ENCODE measurements around the gene AGPAT2. TPM values are rescaled to one million over a fixed set of nuclear protein-coding genes. Genes with fewer than 3 reads are reported as not detected.

Gene AGPAT2
- total RNA-seq, 1 donor from 2014 or later, result 19.0 TPM

GRCh38 chr9:136657974-136658848 lies 29.0 kb downstream of the AGPAT2 start:
- no peaks in the 10 kb centered on the region for H3K36me3 Mint-ChIP-seq (ENCODE audit: low read depth)
- H3K27me3 Mint-ChIP-seq (ENCODE audit: low read depth), result no peaks in the 10 kb centered on the region
- DNase-seq (ENCODE audit: low read depth, low spot score), result no peak
- peaks cover 12% of the 10 kb centered on the region for H3K4me1 Mint-ChIP-seq
- no peak overlapping the region for H3K4me3 Mint-ChIP-seq
- no peak overlapping the region for H3K27ac Mint-ChIP-seq (ENCODE audit: unreplicated experiment)
- TF ChIP-seq CTCF (conservative IDR thresholded peaks at IDR 0.05), result no peak
- H3K9me3 Mint-ChIP-seq, result no peaks in the 10 kb centered on the region

GRCh38 chr9:136656795-136657611 lies 30.3 kb downstream of the AGPAT2 start:
- no peak overlapping the region for H3K4me3 Mint-ChIP-seq
- H3K27me3 Mint-ChIP-seq (ENCODE audit: low read depth), result no peaks in the 10 kb centered on the region
- peaks cover 15% of the 10 kb centered on the region for H3K4me1 Mint-ChIP-seq
- H3K27ac Mint-ChIP-seq (ENCODE audit: unreplicated experiment), result no peak overlapping the region
- no peak for DNase-seq (ENCODE audit: low read depth, low spot score)
- no peaks in the 10 kb centered on the region for H3K9me3 Mint-ChIP-seq
- H3K36me3 Mint-ChIP-seq (ENCODE audit: low read depth), result no peaks in the 10 kb centered on the region
- no peak for TF ChIP-seq CTCF (conservative IDR thresholded peaks at IDR 0.05)

- no peak for TF ChIP-seq CTCF (conservative IDR thresholded peaks at IDR 0.05)
- no peak overlapping the region for H3K4me3 Mint-ChIP-seq
Measured at GRCh38 chr9:136656183-136656738, 31.0 kb downstream of the AGPAT2 start.

GRCh38 chr9:136655536-136656182 lies 31.6 kb downstream of the AGPAT2 start:
- H3K36me3 Mint-ChIP-seq (ENCODE audit: low read depth), result no peaks in the 10 kb centered on the region
- H3K4me1 Mint-ChIP-seq, result peaks cover 18% of the 10 kb centered on the region
- no peak overlapping the region for H3K4me3 Mint-ChIP-seq
- no peaks in the 10 kb centered on the region for H3K27me3 Mint-ChIP-seq (ENCODE audit: low read depth)
- no peak overlapping the region for H3K27ac Mint-ChIP-seq (ENCODE audit: unreplicated experiment)
- H3K9me3 Mint-ChIP-seq, result no peaks in the 10 kb centered on the region
- DNase-seq (ENCODE audit: low read depth, low spot score), result no peak
- no peak for TF ChIP-seq CTCF (conservative IDR thresholded peaks at IDR 0.05)

More at GRCh38 chr9:136656183-136656738, 31.0 kb downstream of the AGPAT2 start:
- Mint-ChIP-seq H3K27ac (ENCODE audit: unreplicated experiment) (no peak overlapping the region), H3K9me3 (no peaks in the 10 kb centered on the region), H3K36me3 (ENCODE audit: low read depth) (no peaks in the 10 kb centered on the region), H3K27me3 (ENCODE audit: low read depth) (no peaks in the 10 kb centered on the region), H3K4me1 (peaks cover 15% of the 10 kb centered on the region)
- DNase-seq (ENCODE audit: low read depth, low spot score), result no peak

All from neural crest cell (in vitro differentiated cells).